HG03025 (cell line): ENCODE data around the gene SMCO4.

Experiments
- ATAC-seq: cut with Tn5 transposase; IDR thresholded peaks from one replicate; pipeline ENCODE4 v1.9.1; 2021; ENCODE audit warnings: mild to moderate bottlenecking, moderate library complexity; ENCODE audit not compliant: unreplicated experiment, low FRiP score

Gene SMCO4

GRCh38 chr11:93510196-93510873 is 32.9 kb downstream of the SMCO4 start:
- no peak for ATAC-seq

GRCh38 chr11:93507517-93507916 is 35.7 kb downstream of the SMCO4 start:
- no peak for ATAC-seq

GRCh38 chr11:93505703-93506102 is 37.5 kb downstream of the SMCO4 start:
- ATAC-seq: no peak

DNA sequence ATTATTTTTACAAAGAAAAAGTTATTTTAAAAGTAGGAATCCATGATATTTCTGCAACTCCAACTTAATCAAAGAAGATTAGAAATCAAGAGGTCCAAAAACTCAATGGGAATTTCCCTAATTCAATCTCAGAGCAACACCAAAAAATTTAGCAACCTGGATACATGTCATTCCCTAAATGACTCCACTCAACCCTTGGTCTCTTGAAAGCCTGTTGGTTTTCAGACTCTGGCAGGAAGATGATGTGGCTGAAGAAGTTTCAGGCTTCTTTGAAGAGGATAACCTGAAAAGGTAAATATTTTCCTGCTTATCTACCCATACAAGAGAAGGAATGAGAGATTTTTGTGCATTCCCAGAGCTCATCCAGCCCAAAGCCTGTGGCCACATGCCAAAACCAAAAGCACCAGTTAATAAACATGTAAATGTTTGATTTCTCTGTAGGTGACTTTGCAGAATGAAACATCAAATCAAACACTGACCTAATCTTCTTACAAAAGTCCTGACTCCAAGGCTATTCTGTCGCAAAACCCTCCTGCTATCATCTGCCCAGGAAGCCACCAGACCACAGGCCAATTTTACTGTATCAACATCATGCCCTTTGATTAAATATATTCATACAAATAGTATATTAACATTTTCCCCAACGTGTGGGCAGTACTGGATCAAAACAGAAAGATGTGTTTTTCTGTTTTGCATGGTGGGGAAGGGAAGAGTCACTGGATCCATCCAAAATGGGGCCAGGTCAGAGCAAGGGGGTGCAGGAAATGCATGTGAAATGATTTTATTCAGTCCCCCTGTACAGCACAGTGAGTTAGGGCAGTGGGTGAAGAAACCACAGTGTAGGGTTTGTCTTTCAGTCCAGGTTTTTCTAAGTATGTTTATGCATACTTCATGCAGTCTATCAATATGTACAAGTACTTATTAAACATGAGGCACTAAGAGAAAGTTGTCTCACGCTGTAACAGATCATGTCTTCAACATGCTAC is 38.8 kb downstream of the SMCO4 start:
- no peak for ATAC-seq

DNA sequence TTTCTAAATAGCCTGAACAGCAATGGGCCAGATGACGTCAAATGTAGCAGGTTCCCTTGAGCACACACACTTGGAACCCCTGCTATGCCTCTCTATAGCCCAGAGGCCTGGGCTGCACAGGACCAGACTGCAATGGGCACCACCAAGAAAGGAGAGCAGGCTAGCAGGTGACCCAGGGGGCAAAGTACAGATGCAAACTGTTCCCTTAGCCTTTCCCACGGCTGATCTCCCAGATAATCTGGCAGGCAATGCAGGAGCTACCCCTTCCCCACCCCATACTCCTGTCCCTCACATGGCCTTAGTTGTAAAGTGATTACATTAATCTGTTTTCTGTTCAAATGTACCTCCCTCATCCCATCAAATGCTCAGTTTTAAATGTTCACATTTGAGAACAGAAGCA is 41.3 kb downstream of the SMCO4 start:
- ATAC-seq: no peak

DNA sequence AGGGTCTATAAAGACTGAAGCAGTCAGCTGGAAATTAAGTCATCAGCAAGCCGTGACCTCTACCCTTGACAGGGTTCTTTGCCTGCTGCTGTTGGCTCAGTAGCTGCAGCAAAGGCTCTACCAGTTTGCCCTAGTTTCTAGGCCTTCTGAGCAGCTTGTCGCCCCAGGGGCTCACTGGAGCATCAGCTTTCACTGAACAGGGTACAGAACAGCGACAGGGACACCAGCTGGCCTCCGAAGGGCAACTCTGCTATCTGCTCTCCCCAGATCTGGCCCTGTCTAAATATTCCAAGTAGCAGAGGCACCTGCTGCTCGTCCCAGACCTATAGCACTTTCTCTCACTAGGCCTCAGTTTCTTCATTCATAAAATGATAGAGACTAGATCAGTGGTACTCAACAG is 42.4 kb downstream of the SMCO4 start:
- no peak for ATAC-seq

DNA sequence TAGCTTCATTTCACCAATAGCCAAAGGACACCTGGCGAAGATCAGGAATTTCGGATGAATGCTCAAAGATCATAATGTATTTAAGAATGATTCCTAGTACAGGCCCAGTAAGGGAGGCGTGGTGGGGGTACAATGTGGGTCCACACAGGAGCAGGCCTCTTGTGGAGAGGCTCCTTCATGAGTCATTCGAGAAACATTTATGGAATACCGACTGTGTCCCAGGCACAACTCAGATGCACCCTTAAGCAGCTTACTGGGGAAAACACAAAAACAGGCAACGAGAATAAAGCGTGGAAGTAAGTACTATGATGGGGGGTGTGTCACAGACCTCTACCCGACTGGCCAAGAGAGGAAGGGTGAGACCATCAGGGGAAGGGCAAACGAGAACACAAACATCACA is 44.5 kb downstream of the SMCO4 start:
- no peak for ATAC-seq

DNA sequence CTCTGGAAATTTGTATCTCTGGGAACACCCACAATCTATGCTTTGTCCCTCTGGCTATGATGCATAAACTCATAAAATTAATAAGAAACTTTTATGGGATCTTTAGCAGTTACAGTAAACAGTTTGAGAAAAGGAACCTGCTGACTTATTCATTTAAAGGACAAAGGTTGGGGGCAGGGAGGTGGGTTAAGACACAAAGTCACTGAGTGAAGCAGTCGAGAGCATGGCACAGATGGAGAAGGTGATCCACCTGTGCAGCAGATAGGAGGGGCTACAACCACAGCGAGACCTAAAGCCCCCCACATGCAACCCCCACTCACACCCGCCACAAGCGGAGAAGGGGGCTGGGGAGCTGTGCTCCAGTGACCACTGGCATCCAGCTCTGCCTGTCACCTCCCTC is 45.0 kb downstream of the SMCO4 start:
- no peak for ATAC-seq

DNA sequence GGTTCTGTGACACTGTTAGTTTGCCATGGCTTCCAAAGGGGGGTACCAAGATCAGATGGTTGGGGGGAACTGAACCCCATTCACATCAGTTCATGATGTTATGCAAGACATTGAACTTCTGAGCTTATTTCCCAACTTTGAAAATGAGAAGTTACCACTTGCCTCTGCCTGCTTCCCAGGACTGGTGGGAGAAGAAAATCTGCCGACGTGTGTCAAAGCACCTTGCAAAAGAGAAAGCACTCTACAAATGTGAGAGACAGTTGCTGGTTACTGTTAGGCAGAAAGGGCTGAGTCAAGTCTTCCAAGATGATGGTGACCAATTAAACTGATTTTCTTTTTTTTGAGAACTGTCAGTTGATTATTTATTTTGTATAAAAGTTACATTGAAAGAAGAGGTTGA is 45.6 kb downstream of the SMCO4 start:
- ATAC-seq: no peak

- no peak for ATAC-seq
These were observed 48.8 kb downstream of the SMCO4 start for GRCh38 chr11:93494357-93494756.

DNA sequence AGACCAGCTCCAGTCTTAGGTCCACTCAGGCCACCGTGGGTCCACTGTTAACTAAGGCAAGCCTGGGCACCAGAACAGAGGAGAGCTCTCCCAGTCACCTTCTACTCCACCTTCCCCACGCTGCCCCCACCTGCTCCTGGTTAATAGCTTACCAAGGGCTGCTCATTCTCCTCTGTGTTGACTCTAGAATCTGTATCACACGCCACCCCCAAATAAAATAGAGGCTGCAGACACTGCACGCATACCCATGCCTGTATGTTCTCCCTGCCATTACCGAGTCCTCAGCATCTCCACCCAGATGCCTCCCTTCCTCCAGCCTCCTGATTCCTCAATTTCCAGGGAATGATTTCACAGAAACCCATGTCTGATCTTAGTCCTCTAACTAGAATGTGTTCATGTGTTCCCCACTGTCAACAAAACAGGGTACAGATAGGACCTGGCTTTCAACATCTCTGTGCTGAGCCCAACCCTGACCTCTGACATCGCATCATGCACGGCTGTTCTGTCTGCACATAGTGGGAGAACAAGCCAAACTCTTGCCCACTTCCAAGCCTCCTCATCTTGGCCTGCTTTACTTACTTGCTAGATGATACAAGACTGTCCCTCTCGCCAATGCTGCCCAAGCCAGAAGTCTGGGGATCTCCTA is 49.8 kb downstream of the SMCO4 start:
- no peak for ATAC-seq

GRCh38 chr11:93492464-93493251 is 50.5 kb downstream of the SMCO4 start:
- no peak for ATAC-seq

DNA sequence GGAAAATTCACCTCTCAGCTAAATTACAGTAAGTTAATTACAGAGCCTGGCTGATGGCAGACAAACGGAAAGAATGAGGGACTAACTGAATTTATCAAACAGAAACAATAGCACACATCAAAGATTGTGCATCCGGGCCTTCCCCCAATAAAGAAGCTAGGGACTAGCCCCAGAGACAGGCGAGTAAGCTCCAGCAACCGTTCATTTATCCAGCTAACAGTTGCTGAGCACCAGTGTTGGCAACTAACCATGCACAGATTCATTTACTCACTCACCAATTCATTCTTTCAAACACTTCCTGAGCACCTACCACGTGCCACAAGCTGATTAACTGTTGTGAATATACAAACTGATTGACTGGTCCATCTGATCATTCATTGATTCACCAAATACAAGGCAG is 51.2 kb downstream of the SMCO4 start:
- ATAC-seq: no peak

DNA sequence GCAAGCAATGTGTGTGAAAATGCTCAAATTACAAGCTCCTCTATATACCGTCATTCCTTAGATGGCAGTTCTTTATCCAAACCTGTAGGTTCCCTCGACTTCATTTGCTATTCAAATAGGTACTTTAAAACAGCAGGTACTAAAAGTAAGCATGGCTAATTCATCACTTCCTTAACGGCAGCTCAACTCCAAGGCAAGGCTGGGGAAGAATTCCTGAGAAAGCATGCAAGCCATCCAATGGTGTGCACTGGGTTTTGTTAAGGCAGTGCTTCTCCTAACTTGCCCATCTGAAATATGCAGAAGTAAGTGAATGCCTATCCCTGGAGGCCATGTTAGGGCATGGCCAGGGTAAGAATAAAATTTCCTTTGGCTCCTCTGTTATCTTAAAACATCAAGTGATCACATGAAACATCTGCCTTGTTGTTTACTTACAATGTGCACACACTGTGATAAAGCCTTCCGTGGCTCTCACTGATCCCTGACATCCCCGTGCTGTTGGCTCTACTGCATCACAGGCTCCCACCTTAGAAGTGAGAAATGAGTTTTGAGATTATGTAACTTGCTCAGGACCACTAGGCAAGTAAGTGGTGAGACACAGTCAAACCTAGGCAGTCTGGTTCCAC is 52.1 kb downstream of the SMCO4 start:
- ATAC-seq: no peak

DNA sequence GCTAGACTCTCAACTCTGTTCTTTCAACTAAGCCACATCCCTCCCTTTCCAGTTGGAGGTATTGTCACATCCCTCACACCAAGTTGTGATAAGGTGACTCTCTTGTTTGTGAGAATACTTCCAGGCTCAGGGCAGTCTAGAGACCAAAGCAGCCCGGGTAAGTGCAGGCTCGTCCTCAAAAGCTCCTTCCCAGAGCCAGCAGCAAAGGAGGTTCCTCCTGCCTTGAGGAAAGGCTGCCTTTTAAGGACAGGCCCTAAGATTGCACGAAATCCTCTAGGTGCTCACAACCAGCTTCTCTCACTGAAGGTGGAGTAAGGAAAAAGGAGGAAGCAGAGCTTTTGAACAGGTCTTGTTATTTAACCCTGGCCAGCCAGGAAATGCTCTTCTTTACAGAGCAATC is 53.4 kb downstream of the SMCO4 start:
- no peak for ATAC-seq

GRCh38 chr11:93487032-93487483 is 56.1 kb downstream of the SMCO4 start:
- ATAC-seq: no peak

- no peak for ATAC-seq
These were observed 57.2 kb downstream of the SMCO4 start for GRCh38 chr11:93485983-93486382.

DNA sequence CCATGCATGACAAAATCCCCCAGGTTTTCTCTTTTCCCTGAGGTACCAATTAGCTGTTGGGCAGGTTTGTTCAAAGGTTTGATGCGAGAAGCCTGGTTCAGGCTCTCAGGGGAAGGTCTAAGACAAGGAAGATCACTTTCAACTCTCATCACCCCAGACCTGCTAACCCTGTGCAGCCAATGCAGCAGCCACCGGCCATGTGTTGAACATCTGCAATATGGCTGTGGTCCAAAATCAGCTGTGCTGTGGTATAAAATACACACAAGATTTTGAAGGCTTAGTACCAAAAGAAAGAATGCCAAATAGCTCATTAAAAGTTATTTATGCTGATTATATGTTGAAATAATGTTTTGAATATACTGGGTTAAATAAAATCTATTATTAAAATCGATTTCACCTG is 58.5 kb downstream of the SMCO4 start:
- no peak for ATAC-seq

DNA sequence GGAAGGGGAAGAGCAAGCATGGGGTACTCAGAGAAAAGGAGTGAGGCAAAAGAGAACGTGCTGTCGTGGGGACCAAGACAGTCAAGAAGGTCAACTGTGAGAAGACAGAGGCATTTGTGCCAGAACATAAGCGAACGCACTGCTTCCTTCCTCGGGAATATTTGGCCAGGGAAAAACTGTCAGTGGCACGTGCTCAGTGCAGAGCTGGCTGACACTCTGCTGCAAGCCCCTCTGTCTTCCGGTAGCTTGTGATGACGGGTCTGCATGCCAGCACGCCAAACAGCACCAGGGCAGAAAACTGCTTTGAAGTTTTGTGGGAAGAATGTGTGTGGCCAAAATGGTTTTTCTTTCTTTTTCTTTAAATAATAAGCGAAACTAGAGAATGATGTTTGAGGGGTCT is 60.6 kb downstream of the SMCO4 start:
- ATAC-seq: no peak

DNA sequence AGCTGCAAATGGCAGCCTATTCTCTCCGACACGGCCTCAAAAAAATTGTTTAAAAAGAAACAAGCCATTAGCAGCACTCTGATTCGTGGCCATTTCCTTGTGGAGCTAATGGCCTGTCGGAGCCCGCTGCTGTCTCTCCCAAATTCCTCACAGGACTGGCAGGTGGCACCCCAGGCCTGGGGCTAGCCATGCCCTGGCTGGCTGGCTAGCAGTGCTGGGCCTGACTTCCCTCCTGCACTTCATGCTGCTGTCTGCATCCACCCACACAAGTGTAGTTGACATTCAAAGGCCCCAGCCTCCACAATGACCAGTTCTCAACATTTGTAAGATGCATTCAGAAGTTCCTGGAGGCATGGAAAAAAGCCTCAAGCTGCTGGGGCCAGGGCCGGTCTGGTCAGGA is 61.5 kb downstream of the SMCO4 start:
- ATAC-seq: no peak
